KMS-11 (cell line): ENCODE data around the gene CAMKK2.

Experiments
- H2AFZ ChIP-seq: fragments of 200-600 bp; sonication (generic); 2 replicates; pipeline ENCODE4 v1.6.1; 2016; ENCODE audit warnings: antibody characterized with exemption, mixed run types, low read depth
- H3K27ac ChIP-seq: fragments of 200-600 bp; sonication (generic); 2 replicates; pipeline ENCODE4 v1.6.1; 2016; ENCODE audit warnings: mild to moderate bottlenecking, mixed run types
- H3K27me3 ChIP-seq: fragments of 200-600 bp; sonication (generic); 2 replicates; pipeline ENCODE4 v1.6.1; 2017; ENCODE audit warnings: mild to moderate bottlenecking, low read depth, mixed run types, moderate library complexity; ENCODE audit not compliant: insufficient read depth
- H3K36me3 ChIP-seq: fragments of 200-600 bp; sonication (generic); 2 replicates; pipeline ENCODE4 v1.6.1; 2017; ENCODE audit warnings: mild to moderate bottlenecking, mixed run types; ENCODE audit not compliant: insufficient read depth
- H3K4me1 ChIP-seq: fragments of 200-600 bp; sonication (generic); 2 replicates; pipeline ENCODE4 v1.6.1; 2016; ENCODE audit warnings: mild to moderate bottlenecking, low read depth, mixed run types; ENCODE audit not compliant: poor library complexity, severe bottlenecking
- H3K4me2 ChIP-seq: fragments of 200-600 bp; sonication (generic); 2 replicates; pipeline ENCODE4 v1.7.0; 2016; ENCODE audit warnings: mild to moderate bottlenecking, mixed run types
- H3K4me3 ChIP-seq: fragments of 200-600 bp; sonication (generic); IDR thresholded peaks from 2 replicates; pipeline ENCODE4 v1.6.1; 2017; ENCODE audit warnings: low read depth, low read length, mixed read lengths; ENCODE audit not compliant: insufficient read depth
- H3K79me2 ChIP-seq: fragments of 200-600 bp; sonication (generic); 2 replicates; pipeline ENCODE4 v1.6.1; 2016; ENCODE audit warnings: low read depth, mixed run types; ENCODE audit not compliant: insufficient read depth
- H3K9ac ChIP-seq: fragments of 200-600 bp; sonication (generic); 2 replicates; pipeline ENCODE4 v1.6.1; 2016; ENCODE audit warnings: mild to moderate bottlenecking, mixed run types
- H4K20me1 ChIP-seq: fragments of 200-600 bp; sonication (generic); 2 replicates; pipeline ENCODE4 v1.6.1; 2016; ENCODE audit warnings: mild to moderate bottlenecking, mixed run types; ENCODE audit not compliant: insufficient read depth
- CTCF ChIP-seq: fragments of 200-600 bp; sonication (generic); conservative IDR thresholded peaks from 2 replicates; pipeline ENCODE4 v1.6.1; 2017; ENCODE audit warnings: low read depth, mild to moderate bottlenecking, antibody characterized with exemption, low read length, moderate library complexity, mixed read lengths

Gene CAMKK2

GRCh38 chr12:121246893-121247557 is 49.5 kb downstream of the CAMKK2 start:
- Histone ChIP-seq H4K20me1 (no peaks in the 10 kb centered on the region), H2AFZ (no peak overlapping the region), H3K27me3 (no peaks in the 10 kb centered on the region), H3K36me3 (no peaks in the 10 kb centered on the region), H3K4me2 (no peak overlapping the region), H3K27ac (no peak overlapping the region), H3K4me1 (no peaks in the 10 kb centered on the region), H3K4me3 (no peak overlapping the region), H3K9ac (no peak overlapping the region), H3K79me2 (no peaks in the 10 kb centered on the region)
- TF ChIP-seq CTCF, result no peak

DNA sequence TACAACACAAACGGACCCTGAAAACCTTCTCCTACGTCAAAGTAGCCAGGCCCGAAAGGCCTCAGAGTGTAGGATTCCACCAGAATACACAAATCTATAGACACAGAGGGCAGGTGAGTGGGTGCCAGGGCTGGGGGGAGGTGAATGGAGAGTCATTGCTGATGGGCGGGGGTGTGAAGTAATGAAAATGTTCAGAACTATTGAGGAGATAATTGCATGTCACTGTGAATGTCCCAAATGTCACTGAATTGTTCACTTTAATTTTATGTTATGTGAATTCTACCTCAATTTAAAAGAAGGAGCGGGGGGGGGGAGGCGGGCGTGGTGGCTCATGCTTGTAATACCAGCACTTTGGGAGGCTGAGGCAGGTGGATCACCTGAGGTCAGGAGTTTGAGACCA is 50.6 kb downstream of the CAMKK2 start:
- Histone ChIP-seq H3K4me2 (no peak overlapping the region), H3K4me3 (no peak overlapping the region), H3K79me2 (no peaks in the 10 kb centered on the region), H3K27ac (no peak overlapping the region), H3K9ac (no peak overlapping the region), H3K4me1 (no peaks in the 10 kb centered on the region), H3K27me3 (no peaks in the 10 kb centered on the region), H4K20me1 (no peaks in the 10 kb centered on the region), H3K36me3 (no peaks in the 10 kb centered on the region), H2AFZ (no peak overlapping the region)
- no peak for TF ChIP-seq CTCF

GRCh38 chr12:121245031-121245430 is 51.5 kb downstream of the CAMKK2 start:
- no peak overlapping the region for H3K9ac ChIP-seq

DNA sequence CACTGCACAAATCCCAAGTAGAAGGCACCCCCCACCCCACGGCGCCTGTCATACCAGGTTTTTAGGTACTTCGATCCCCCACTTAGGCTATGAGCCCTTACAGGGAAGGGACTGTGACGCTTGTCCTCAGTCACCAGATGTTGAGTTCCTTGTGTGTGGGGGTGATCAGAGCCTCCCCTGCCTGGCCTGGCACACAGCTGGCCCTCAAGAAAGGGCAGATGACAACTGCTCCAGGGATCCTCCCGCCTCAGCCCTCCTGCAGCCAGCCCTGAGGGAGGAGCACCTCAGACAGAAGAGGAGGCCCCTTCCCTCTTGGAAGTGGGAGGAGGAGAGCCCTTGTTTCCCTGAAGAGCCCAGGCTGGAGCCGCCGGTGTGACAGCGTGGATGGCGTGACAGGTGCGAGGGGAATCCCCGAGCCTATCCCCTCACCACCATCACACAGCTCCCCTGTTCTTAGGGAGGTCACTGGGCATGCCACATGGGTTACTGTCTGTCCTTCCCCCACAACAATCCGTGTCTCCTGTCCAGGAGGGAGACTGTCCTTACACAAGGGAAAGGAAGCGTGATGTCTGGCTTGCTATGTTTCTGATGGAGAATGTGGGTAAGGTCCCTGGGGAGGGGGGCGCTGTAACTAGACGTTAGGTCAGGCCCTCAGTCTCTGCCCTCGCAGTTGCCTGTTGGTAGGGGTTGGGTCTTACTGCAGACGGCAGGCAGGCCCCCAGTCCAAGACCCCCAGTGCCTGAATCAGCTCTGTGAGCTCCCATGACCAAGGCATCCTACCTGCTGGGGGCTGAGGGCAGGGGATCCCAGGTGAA is 55.1 kb downstream of the CAMKK2 start:
- Histone ChIP-seq H3K27ac (no peak overlapping the region), H3K27me3 (no peaks in the 10 kb centered on the region), H3K4me3 (no peak overlapping the region), H3K79me2 (no peaks in the 10 kb centered on the region), H3K4me2 (no peak overlapping the region), H3K36me3 (no peaks in the 10 kb centered on the region), H4K20me1 (no peaks in the 10 kb centered on the region), H3K9ac (no peak overlapping the region), H2AFZ (no peak overlapping the region), H3K4me1 (peaks cover 6% of the 10 kb centered on the region)
- TF ChIP-seq CTCF, result no peak

More at GRCh38 chr12:121245031-121245430, 51.5 kb downstream of the CAMKK2 start:
- Histone ChIP-seq H3K27me3 (no peaks in the 10 kb centered on the region), H3K36me3 (no peaks in the 10 kb centered on the region), H4K20me1 (no peaks in the 10 kb centered on the region), H3K4me3 (no peak overlapping the region), H3K4me1 (no peaks in the 10 kb centered on the region), H2AFZ (no peak overlapping the region), H3K27ac (no peak overlapping the region), H3K79me2 (no peaks in the 10 kb centered on the region), H3K4me2 (no peak overlapping the region)
- no peak for TF ChIP-seq CTCF
